H1 (cell line): ENCODE results near the gene CCP110. TPM values are rescaled to one million over a fixed set of nuclear protein-coding genes. Genes with fewer than 3 reads are reported as not detected.

Source experiments
- CTCF ChIA-PET: fragments of 300-600 bp; sonication (Branson Sonifier 250); formaldehyde crosslinking; loops from one replicate; lab custom pipeline; 2021; ENCODE audit not compliant: partially characterized antibody; lab: Charles Lee
- POLR2A ChIA-PET: fragments of 300-600 bp; sonication (Branson Sonifier 250); formaldehyde crosslinking; loops from one replicate; lab custom pipeline; 2021; ENCODE audit warnings: inconsistent platforms; ENCODE audit not compliant: partially characterized antibody; lab: Charles Lee
- DNase-seq, 2 experiments: peaks; one replicate each; pipeline versions ENCODE4 v3.0.0 to v3.0.0-alpha.2; 2010 to 2022; ENCODE audit warnings: low spot score in 2 of 2, low read depth in 1 of 2, mixed read lengths in 1 of 2
- FAIRE-seq: peaks from 2 replicates; lab custom pipeline; 2011; peaks lifted over from hg19 to GRCh38; lab: Jason Lieb, UNC
- H2AFZ ChIP-seq: 2 replicates; pipeline ENCODE4 v1.8.1; 2012; ENCODE audit warnings: low read length, inconsistent platforms
- H2AK5ac ChIP-seq: 2 replicates; pipeline ENCODE4 v1.6.1; 2013; ENCODE audit warnings: low read depth, low read length
- H2BK120ac ChIP-seq: replicated peaks from 2 replicates; pipeline ENCODE3; 2013; ENCODE audit warnings: low read depth, low read length, inconsistent platforms
- H2BK12ac ChIP-seq: 2 replicates; pipeline ENCODE4 v1.6.1; 2013; ENCODE audit warnings: low read depth, low read length
- H2BK15ac ChIP-seq: 2 replicates; pipeline ENCODE4 v1.6.1; 2013; ENCODE audit warnings: low read length
- H2BK20ac ChIP-seq: 2 replicates; pipeline ENCODE4 v1.6.1; 2013; ENCODE audit warnings: low read length
- H2BK5ac ChIP-seq: 2 replicates; pipeline ENCODE4 v1.6.1; 2013; ENCODE audit warnings: low read depth, low read length
- H3K14ac ChIP-seq: 2 replicates; pipeline ENCODE4 v1.6.1; 2013; ENCODE audit warnings: inconsistent platforms; ENCODE audit not compliant: insufficient read length
- H3K18ac ChIP-seq: 2 replicates; pipeline ENCODE4 v1.6.1; 2013; ENCODE audit warnings: low read length; ENCODE audit errors: extremely low read depth
- H3K23ac ChIP-seq: 2 replicates; pipeline ENCODE4 v1.6.1; 2013; ENCODE audit warnings: inconsistent platforms; ENCODE audit not compliant: insufficient read length
- H3K23me2 ChIP-seq: 2 replicates; pipeline ENCODE4 v1.6.1; 2013; ENCODE audit warnings: low read depth, low read length
- H3K27ac ChIP-seq: 2 replicates; pipeline ENCODE4 v1.6.1; 2011; ENCODE audit warnings: low read depth, low read length, inconsistent platforms
- H3K27me3 ChIP-seq, 4 experiments: replicated peaks in 1 of 4; 1 replicate in 1 of 4; 2 replicates in 3 of 4; pipeline versions ENCODE4 v1.6.1 to v1.8.1; 2011 to 2013; ENCODE audit warnings: low read length in 3 of 4, mild to moderate bottlenecking in 3 of 4, inconsistent platforms in 2 of 4, mixed read lengths in 2 of 4, moderate library complexity in 1 of 4; ENCODE audit not compliant: control insufficient read depth in 3 of 4, insufficient read depth in 3 of 4; ENCODE audit errors: extremely low read depth in 1 of 4
- H3K36me3 ChIP-seq, 4 experiments: 2 replicates each; pipeline versions ENCODE4 v1.6.1 to v1.8.1; 2011 to 2013; ENCODE audit warnings: mild to moderate bottlenecking in 4 of 4, low read length in 3 of 4, moderate library complexity in 2 of 4, control low read depth in 1 of 4, inconsistent platforms in 1 of 4; ENCODE audit not compliant: insufficient read depth in 4 of 4, control insufficient read depth in 2 of 4
- H3K4ac ChIP-seq: replicated peaks from 2 replicates; pipeline ENCODE3; 2013; ENCODE audit warnings: low read length, low read depth, mixed read lengths, inconsistent platforms; ENCODE audit not compliant: insufficient read length
- H3K4me1 ChIP-seq, 4 experiments: replicated peaks in 1 of 4; 1 replicate in 1 of 4; 2 replicates in 3 of 4; pipeline versions ENCODE4 v1.6.1 to v1.8.1; 2011 to 2013; ENCODE audit warnings: low read length in 3 of 4, inconsistent platforms in 2 of 4, mixed read lengths in 1 of 4; ENCODE audit not compliant: insufficient read depth in 4 of 4, control insufficient read depth in 3 of 4
- H3K4me2 ChIP-seq, 2 experiments: 2 replicates each; pipeline versions ENCODE4 v1.6.1 to v1.8.1; 2011 to 2013; ENCODE audit warnings: low read depth in 2 of 2, low read length in 2 of 2, control low read depth in 1 of 2, inconsistent platforms in 1 of 2, mild to moderate bottlenecking in 1 of 2; ENCODE audit not compliant: insufficient read depth in 1 of 2
- H3K4me3 ChIP-seq, 4 experiments: fragments of 200-600, 300-600 bp in 1 of 4; sonication (generic), shearing (Covaris generic), sonication (Bioruptor Twin) in 1 of 4; 2 replicates each; pipeline versions ENCODE4 v1.5.1 to v1.8.1; 2011 to 2016; ENCODE audit warnings: low read length in 4 of 4, low read depth in 3 of 4, control low read depth in 2 of 4, inconsistent platforms in 2 of 4, mild to moderate bottlenecking in 2 of 4, mixed read lengths in 1 of 4, moderate library complexity in 1 of 4; ENCODE audit not compliant: insufficient read depth in 2 of 4; ENCODE audit errors: extremely low read depth in 1 of 4
- H3K56ac ChIP-seq: replicated peaks from 2 replicates; pipeline ENCODE3; 2013; ENCODE audit warnings: low read depth, mild to moderate bottlenecking, mixed read lengths, low read length, inconsistent platforms; ENCODE audit not compliant: insufficient read length
- H3K79me1 ChIP-seq: 2 replicates; pipeline ENCODE4 v1.6.1; 2013; ENCODE audit warnings: low read depth, low read length, control low read depth
- H3K79me2 ChIP-seq, 2 experiments: 2 replicates each; pipeline versions ENCODE4 v1.6.1 to v1.8.1; 2012 to 2013; ENCODE audit warnings: low read length in 2 of 2, mild to moderate bottlenecking in 2 of 2, inconsistent platforms in 1 of 2; ENCODE audit not compliant: insufficient read depth in 2 of 2, control insufficient read depth in 1 of 2
- H3K9ac ChIP-seq, 4 experiments: replicated peaks in 1 of 4; 1 replicate in 1 of 4; 2 replicates in 3 of 4; pipeline versions ENCODE4 v1.6.1 to v1.8.1; 2011 to 2013; ENCODE audit warnings: low read depth in 3 of 4, low read length in 3 of 4, control low read depth in 2 of 4, mild to moderate bottlenecking in 2 of 4, moderate library complexity in 2 of 4, inconsistent platforms in 1 of 4; ENCODE audit errors: extremely low read depth in 1 of 4
- H3K9me3 ChIP-seq, 2 experiments: 2 replicates each; pipeline versions ENCODE4 v1.6.1 to v1.8.1; 2012 to 2013; ENCODE audit warnings: mild to moderate bottlenecking in 2 of 2, moderate library complexity in 2 of 2, control low read depth in 1 of 2, inconsistent platforms in 1 of 2, low read depth in 1 of 2, low read length in 1 of 2, mixed read lengths in 1 of 2; ENCODE audit not compliant: insufficient read depth in 2 of 2
- H4K20me1 ChIP-seq, 2 experiments: replicated peaks in 1 of 2; 2 replicates each; pipeline versions ENCODE3 to v1.8.1; 2011 to 2013; ENCODE audit warnings: inconsistent platforms in 2 of 2, low read length in 2 of 2, mild to moderate bottlenecking in 1 of 2; ENCODE audit not compliant: insufficient read depth in 2 of 2, control insufficient read depth in 1 of 2
- H4K5ac ChIP-seq: 2 replicates; pipeline ENCODE4 v1.6.1; 2013; ENCODE audit warnings: low read length, low read depth, mixed read lengths, inconsistent platforms; ENCODE audit not compliant: insufficient read length
- H4K8ac ChIP-seq: 2 replicates; pipeline ENCODE4 v1.8.0; 2013; ENCODE audit warnings: mild to moderate bottlenecking, moderate library complexity, low read length, inconsistent platforms; ENCODE audit not compliant: insufficient read depth; ENCODE audit errors: extremely low read depth
- H4K91ac ChIP-seq: replicated peaks from 2 replicates; pipeline ENCODE3; 2013; ENCODE audit warnings: low read length, mixed read lengths, inconsistent platforms; ENCODE audit not compliant: insufficient read length
- CEBPB ChIP-seq: IDR thresholded peaks from 2 replicates; pipeline ENCODE4 v1.6.1; 2012; ENCODE audit warnings: low read depth, low read length
- CTBP2 ChIP-seq: IDR thresholded peaks from 2 replicates; pipeline ENCODE4 v1.7.0; 2011; ENCODE audit warnings: borderline replicate concordance, mild to moderate bottlenecking, moderate library complexity, mixed read lengths, low read length; ENCODE audit not compliant: insufficient read depth, insufficient read length
- MAX ChIP-seq: IDR thresholded peaks from 2 replicates; pipeline ENCODE4 v1.6.1; 2012; ENCODE audit warnings: inconsistent platforms
- PHF8 ChIP-seq: fragments of 200-600 bp; sonication (generic); conservative IDR thresholded peaks from 2 replicates; pipeline ENCODE4 v1.7.1; 2012; ENCODE audit warnings: low read depth, mild to moderate bottlenecking, inconsistent platforms, low read length, moderate library complexity
- POU5F1 ChIP-seq: IDR thresholded peaks from 2 replicates; pipeline ENCODE4 v1.6.1; 2011; ENCODE audit warnings: low read depth, mild to moderate bottlenecking, low read length, moderate library complexity
- SIRT6 ChIP-seq: IDR thresholded peaks from one replicate; pipeline ENCODE4 v1.7.1; 2012; ENCODE audit warnings: low read length, inconsistent platforms
- WGBS, 2 experiments: shearing (Covaris generic) in 1 of 2; methylation state at CpG; one replicate each; pipeline versions ENCODE4 v1.1.6 to v1.1.7; 2013 to 2015; ENCODE audit warnings: low lambda C conversion rate in 2 of 2, mixed read lengths in 2 of 2, inconsistent platforms in 1 of 2, low coverage in 1 of 2, missing lambda C conversion rate in 1 of 2; ENCODE audit not compliant: insufficient replicate concordance in 2 of 2, insufficient coverage in 1 of 2, insufficient read length in 1 of 2; ENCODE audit errors: extremely low coverage in 1 of 2, missing lambda C conversion rate in 1 of 2; 5-methylcytosine and 5-hydroxymethylcytosine counted together
- polyA plus RNA-seq, 7 experiments: library from polyadenylated mRNA; depleted of rRNA in 3 of 7; stranded (reverse) in 5 of 7; unstranded in 2 of 7; fragments of >200 nt in 5 of 7; fragments of 200-250 nt in 2 of 7; gene quantifications; 1 replicate in 5 of 7; 2 replicates in 1 of 7; 4 replicates in 1 of 7; pipeline versions ENCODE4 v1.2.1 to v1.2.3, GENCODE V29; 2011 to 2013; ENCODE audit warnings: missing spikeins in 2 of 7, mixed read lengths in 2 of 7
- total RNA-seq: library from RNA; stranded (reverse); fragmentation: NEBNext Ultra II Directional; extraction: Animal tissue kit (Norgen Biotek cat#: 25700); gene quantifications from 2 replicates; pipeline ENCODE4 v1.2.1, GENCODE V29; 2021

CCP110 gene
- total and polyA plus RNA-seq, 2 of the 8 experiments (the other 6 are each of a cell fraction or from before 2014, with no cell fraction given) = 3.2 to 19.8 TPM

DNA sequence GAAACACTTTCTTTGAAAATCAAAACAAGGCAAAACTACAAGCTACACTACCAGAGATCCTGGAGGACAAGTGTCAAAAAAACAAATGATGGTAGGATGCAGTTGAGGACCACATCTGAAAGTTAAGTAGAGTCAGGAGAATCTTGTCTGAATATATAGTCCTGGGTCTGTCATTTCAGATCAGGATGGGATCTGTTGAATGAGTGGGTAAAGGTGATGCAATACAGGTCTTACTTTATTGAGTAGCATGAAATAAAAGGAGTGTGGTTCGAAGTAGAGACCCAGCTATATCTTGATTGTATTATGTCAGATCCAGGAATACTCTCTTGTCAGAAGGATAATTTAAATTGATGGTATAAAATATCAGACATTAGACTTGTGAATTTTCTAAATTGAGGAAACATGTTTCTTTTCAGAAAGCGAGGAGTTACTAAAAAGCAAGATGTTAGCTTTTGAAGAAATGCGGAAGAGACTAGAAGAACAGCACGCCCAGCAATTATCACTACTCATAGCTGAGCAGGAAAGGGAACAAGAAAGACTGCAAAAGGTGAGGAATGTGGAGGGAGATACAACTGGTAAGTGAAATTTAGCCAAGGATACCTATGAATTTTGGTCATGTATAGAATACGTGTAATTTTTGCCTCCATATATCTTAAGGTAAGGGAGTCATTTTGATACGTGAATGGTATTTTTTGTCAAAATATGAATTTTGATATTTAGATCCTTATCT, 16.7 kb downstream of the CCP110 start:
- Histone ChIP-seq H2BK5ac (no peak overlapping the region), H3K36me3 (peaks cover 0 to 48% (median 31%) of the 10 kb centered on the region in 4 experiments; a peak in 6 of 8 replicates), H4K5ac (no peak overlapping the region)
- TF ChIP-seq MAX (no peak), SIRT6 (no peak), CEBPB (no peak), CTBP2 (no peak), POU5F1 (no peak), PHF8 (no peak)
- TF ChIP-seq, all 59 proteins: peak for 0
- H3K27me3 ChIP-seq = no peaks in the 10 kb centered on the region
- H3K23ac ChIP-seq = no peak overlapping the region
- H3K14ac ChIP-seq = no peak overlapping the region
- H3K79me2 ChIP-seq = no peaks in the 10 kb centered on the region
- no peak overlapping the region for H4K91ac ChIP-seq
- no peak overlapping the region for H2AK5ac ChIP-seq
- H2BK15ac ChIP-seq = no peak overlapping the region
- WGBS, 2 experiments = 93% methylated on average over 6 of the region's 6 CpGs; no CpG with 5 or more reads in 1 of the 2 experiments
- no peak overlapping the region for H2AFZ ChIP-seq
- H3K4ac ChIP-seq = no peak overlapping the region
- no peaks in the 10 kb centered on the region for H3K9me3 ChIP-seq
- no peaks in the 10 kb centered on the region for H3K79me1 ChIP-seq
- no peak overlapping the region for H3K4me3 ChIP-seq
- no peak overlapping the region for H3K56ac ChIP-seq
- no peak overlapping the region for H3K4me2 ChIP-seq
- no peak overlapping the region for H3K27ac ChIP-seq
- no peak overlapping the region for H2BK120ac ChIP-seq
- no peak overlapping the region for H2BK20ac ChIP-seq
- no peak overlapping the region for H4K8ac ChIP-seq
- no peaks in the 10 kb centered on the region for H3K4me1 ChIP-seq
- ChIA-PET POLR2A (interaction anchor here (1.4 to 2.2 kb wide), 2 partner anchors 14 to 37 kb away, joined by 3 to 8 read pairs; partner anchors contain the start of gene VPS35L), CTCF (interaction anchor here (4.0 kb wide), 1 partner anchor 14 kb away, joined by 17 read pairs; the partner anchor contains the start of gene VPS35L)
- no peaks in the 10 kb centered on the region for H4K20me1 ChIP-seq
- FAIRE-seq = no peak
- no peak overlapping the region for H3K9ac ChIP-seq
- H3K23me2 ChIP-seq = no peaks in the 10 kb centered on the region
- H3K18ac ChIP-seq = no peak overlapping the region
- DNase-seq = no peak
- no peak overlapping the region for H2BK12ac ChIP-seq
